ENCODE data around the gene TENM3.

DNA sequence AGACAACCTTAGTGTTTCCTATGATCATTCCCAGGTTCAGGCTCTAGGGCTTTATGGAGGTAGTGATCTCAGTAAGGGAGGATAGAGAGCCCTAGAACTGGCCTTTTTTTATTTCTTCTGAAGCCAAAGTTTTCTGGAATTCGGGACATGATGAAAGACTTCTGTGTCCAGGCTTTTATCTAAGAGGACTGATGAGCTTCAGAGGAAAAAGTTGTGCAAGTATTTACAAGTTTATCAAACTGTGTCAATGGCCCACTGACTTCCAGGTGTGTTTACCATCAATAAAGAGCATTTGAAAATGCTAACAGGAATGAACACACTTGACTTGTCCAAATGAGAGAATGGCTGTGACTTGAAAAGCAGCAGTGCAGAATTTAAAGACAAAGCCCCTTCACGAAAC lies 419.3 kb downstream of the TENM3 start:
- TF ChIP-seq CHD2 (IDR thresholded peaks at IDR 0.05; ENCODE audit: low read length) (no peak), EGR1 (IDR thresholded peaks at IDR 0.05; ENCODE audit: borderline replicate concordance, low read depth, low read length) (no peak), JUND (IDR thresholded peaks at IDR 0.05; ENCODE audit: low read length) (no peak), NRF1 (IDR thresholded peaks at IDR 0.05; ENCODE audit: low read depth, low read length) (no peak), SUZ12 (IDR thresholded peaks at IDR 0.05; ENCODE audit: low read length) (no peak), POLR2A (IDR thresholded peaks at IDR 0.05; ENCODE audit: control extremely low read depth in 1 of 2, low read depth in 2 of 2, low read length in 2 of 2) (no peak), RFX5 (IDR thresholded peaks at IDR 0.05; ENCODE audit: borderline replicate concordance, low read depth, low read length) (no peak), BCL11A (IDR thresholded peaks at IDR 0.05; ENCODE audit: low read depth in 2 of 2, low read length in 2 of 2) (no peak), ZNF274 (IDR thresholded peaks at IDR 0.05; ENCODE audit: borderline replicate concordance, extremely low read depth, low read length) (no peak), CBX8 (IDR thresholded peaks at IDR 0.05; ENCODE audit: borderline replicate concordance, low read depth, low read length) (no peak), TAF1 (IDR thresholded peaks at IDR 0.05; ENCODE audit: low read depth, low read length) (no peak)
- TF ChIP-seq, protein P1, sequence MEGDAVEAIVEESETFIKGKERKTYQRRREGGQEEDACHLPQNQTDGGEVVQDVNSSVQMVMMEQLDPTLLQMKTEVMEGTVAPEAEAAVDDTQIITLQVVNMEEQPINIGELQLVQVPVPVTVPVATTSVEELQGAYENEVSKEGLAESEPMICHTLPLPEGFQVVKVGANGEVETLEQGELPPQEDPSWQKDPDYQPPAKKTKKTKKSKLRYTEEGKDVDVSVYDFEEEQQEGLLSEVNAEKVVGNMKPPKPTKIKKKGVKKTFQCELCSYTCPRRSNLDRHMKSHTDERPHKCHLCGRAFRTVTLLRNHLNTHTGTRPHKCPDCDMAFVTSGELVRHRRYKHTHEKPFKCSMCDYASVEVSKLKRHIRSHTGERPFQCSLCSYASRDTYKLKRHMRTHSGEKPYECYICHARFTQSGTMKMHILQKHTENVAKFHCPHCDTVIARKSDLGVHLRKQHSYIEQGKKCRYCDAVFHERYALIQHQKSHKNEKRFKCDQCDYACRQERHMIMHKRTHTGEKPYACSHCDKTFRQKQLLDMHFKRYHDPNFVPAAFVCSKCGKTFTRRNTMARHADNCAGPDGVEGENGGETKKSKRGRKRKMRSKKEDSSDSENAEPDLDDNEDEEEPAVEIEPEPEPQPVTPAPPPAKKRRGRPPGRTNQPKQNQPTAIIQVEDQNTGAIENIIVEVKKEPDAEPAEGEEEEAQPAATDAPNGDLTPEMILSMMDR (IDR thresholded peaks at IDR 0.05; ENCODE audit: control extremely low read depth in 1 of 3, insufficient read depth in 1 of 3, low read depth in 1 of 3, low read length in 3 of 3), result no peak
- TF ChIP-seq, protein P2, sequence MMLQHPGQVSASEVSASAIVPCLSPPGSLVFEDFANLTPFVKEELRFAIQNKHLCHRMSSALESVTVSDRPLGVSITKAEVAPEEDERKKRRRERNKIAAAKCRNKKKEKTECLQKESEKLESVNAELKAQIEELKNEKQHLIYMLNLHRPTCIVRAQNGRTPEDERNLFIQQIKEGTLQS (IDR thresholded peaks at IDR 0.05; ENCODE audit: insufficient read depth, low read depth, low read length), result no peak
